MCF 10A (cell line): ENCODE results near the gene CYYR1. TPM values are rescaled to one million over a fixed set of nuclear protein-coding genes. Genes with fewer than 3 reads are reported as not detected.

ENCODE experiments used
- BruUV-seq: library from RNA; stranded (reverse); fragments of 400-500 nt; replicated peaks from 2 replicates; lab custom pipeline; 2021; lab: Mats Ljungman, UMichigan
- CTCF ChIA-PET: fragments of 300-600 bp; sonication (Branson Sonifier 250); formaldehyde crosslinking; extraction: SDS; loops from one replicate; lab custom pipeline; 2021; ENCODE audit warnings: antibody characterized with exemption, inconsistent platforms; lab: Yijun Ruan, JAX
- POLR2A ChIA-PET: fragments of 300-600, 350-650 bp; sonication (Branson Sonifier 250); formaldehyde crosslinking; extraction: SDS; loops from one replicate; lab custom pipeline; 2020; ENCODE audit warnings: antibody characterized with exemption, inconsistent platforms; lab: Yijun Ruan, JAX
- DNase-seq: peaks from one replicate; pipeline ENCODE4 v3.0.0-alpha.2; 2018; ENCODE audit not compliant: unreplicated experiment
- H3K27ac Mint-ChIP-seq: one replicate; pipeline ENCODE4 v1.8.0; 2022; ENCODE audit warnings: mild to moderate bottlenecking, low read depth, mixed read lengths; ENCODE audit not compliant: unreplicated experiment
- H3K27me3 Mint-ChIP-seq: one replicate; pipeline ENCODE4 v1.8.0; 2022; ENCODE audit warnings: mixed read lengths; ENCODE audit not compliant: insufficient read depth, unreplicated experiment
- H3K36me3 Mint-ChIP-seq: one replicate; pipeline ENCODE4 v1.8.0; 2022; ENCODE audit warnings: mild to moderate bottlenecking, moderate library complexity, mixed read lengths; ENCODE audit not compliant: insufficient read depth, unreplicated experiment
- H3K4me1 Mint-ChIP-seq: one replicate; pipeline ENCODE4 v1.8.0; 2022; ENCODE audit warnings: mixed read lengths; ENCODE audit not compliant: insufficient read depth, unreplicated experiment
- H3K4me3 Mint-ChIP-seq: one replicate; pipeline ENCODE4 v1.8.0; 2022; ENCODE audit warnings: mild to moderate bottlenecking, moderate library complexity, mixed read lengths; ENCODE audit not compliant: unreplicated experiment
- H3K9me3 Mint-ChIP-seq: one replicate; pipeline ENCODE4 v1.8.0; 2022; ENCODE audit warnings: mixed read lengths; ENCODE audit not compliant: unreplicated experiment
- intact Hi-C: fragments of 100-400 bp; cut with micrococcal nuclease; formaldehyde crosslinking; loops from 2 replicates; pipeline ENCODE4 v1.14.1; 2022
- total RNA-seq: library from RNA; stranded (reverse); gene quantifications from 2 replicates; pipeline ENCODE4 v1.2.3, GENCODE V29; 2022
- TF ChIP-seq, protein P1 (sequence below): fragments of 200-600 bp; IDR thresholded peaks from one replicate; pipeline ENCODE4 v1.8.0; 2022; ENCODE audit warnings: antibody characterized with exemption, mild to moderate bottlenecking; ENCODE audit not compliant: unreplicated experiment

CYYR1 gene
- total RNA-seq, 1 experiment from 2014 or later, result not detected

DNA sequence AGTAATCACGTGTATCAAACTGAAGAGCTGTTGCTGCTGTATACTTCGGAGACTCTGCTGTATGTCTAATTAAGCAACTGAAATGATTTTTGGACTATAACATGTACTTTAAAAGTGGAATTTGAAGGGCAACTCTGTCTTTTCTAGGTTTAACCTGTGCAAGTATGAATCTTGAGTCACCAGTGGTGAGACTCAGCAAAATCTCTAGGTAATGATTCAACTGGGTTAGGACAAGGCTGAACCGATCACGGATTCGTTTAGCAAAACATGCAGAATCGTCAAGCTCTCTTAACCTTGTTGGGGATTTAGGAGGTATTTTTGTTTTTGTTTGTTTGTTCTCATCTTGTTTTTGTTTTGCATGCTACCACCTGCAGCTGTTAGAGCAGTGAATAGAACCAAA is 149.6 kb downstream of the CYYR1 start:
- BruUV-seq, result no TSS peak
- Mint-ChIP-seq H3K27me3 (no peaks in the 10 kb centered on the region), H3K4me1 (no peaks in the 10 kb centered on the region), H3K9me3 (peaks cover 5% of the 10 kb centered on the region), H3K36me3 (peaks cover 5% of the 10 kb centered on the region), H3K4me3 (no peak overlapping the region), H3K27ac (no peak overlapping the region)
- intact Hi-C loops, result no loop called here
- ChIA-PET POLR2A (no interaction called here), CTCF (no interaction called here)
- TF ChIP-seq, protein P1, sequence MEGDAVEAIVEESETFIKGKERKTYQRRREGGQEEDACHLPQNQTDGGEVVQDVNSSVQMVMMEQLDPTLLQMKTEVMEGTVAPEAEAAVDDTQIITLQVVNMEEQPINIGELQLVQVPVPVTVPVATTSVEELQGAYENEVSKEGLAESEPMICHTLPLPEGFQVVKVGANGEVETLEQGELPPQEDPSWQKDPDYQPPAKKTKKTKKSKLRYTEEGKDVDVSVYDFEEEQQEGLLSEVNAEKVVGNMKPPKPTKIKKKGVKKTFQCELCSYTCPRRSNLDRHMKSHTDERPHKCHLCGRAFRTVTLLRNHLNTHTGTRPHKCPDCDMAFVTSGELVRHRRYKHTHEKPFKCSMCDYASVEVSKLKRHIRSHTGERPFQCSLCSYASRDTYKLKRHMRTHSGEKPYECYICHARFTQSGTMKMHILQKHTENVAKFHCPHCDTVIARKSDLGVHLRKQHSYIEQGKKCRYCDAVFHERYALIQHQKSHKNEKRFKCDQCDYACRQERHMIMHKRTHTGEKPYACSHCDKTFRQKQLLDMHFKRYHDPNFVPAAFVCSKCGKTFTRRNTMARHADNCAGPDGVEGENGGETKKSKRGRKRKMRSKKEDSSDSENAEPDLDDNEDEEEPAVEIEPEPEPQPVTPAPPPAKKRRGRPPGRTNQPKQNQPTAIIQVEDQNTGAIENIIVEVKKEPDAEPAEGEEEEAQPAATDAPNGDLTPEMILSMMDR, result no peak
- DNase-seq, result no peak

DNA sequence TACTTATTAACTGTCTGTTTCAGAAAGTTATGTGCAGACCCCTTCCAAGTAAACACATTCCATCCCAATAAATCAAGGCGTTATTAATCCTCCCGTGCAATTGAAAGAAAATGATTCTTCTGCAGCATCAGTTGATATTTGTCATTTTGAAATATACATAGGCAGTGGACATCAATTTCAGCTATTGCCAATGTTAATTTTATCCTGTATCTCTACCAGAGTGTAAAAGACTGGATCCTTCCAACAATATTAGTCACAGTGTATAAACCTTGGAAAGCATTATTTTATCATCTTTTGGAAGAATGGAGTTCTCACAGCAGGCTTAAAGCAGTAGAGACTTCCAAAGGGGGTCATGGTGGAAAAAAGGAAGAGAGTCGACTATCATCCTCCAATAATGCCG is 150.4 kb downstream of the CYYR1 start:
- Mint-ChIP-seq H3K27me3 (no peaks in the 10 kb centered on the region), H3K4me1 (no peaks in the 10 kb centered on the region), H3K9me3 (no peaks in the 10 kb centered on the region), H3K27ac (no peak overlapping the region), H3K4me3 (no peak overlapping the region), H3K36me3 (no peaks in the 10 kb centered on the region)
- ChIA-PET CTCF (interaction anchor here (0.6 kb wide), 1 partner anchor 204 kb away, joined by 4 read pairs; no protein-coding TSS in a partner anchor), POLR2A (no interaction called here)
- intact Hi-C loops, result no loop called here
- BruUV-seq, result no TSS peak
- no peak for DNase-seq
- TF ChIP-seq, protein P1, result no peak

DNA sequence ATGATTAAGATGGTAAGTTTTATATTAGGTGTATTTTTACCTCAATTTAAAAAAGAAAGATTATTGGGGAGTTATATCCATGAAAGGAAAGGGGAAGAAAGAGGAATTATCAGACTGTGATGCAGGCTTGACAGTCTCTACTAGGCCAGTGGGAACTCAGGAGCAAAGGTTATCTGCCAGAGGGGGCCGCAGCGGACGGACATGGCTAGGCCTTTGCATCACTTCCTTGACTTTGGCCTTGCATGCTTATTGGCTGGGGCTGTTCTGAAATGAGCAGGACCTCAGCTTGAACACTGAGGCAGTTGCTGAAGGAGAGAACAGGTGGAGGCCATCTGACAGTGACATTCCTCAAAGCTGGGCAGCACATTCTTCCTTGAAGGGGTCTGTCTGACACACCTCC is 150.9 kb downstream of the CYYR1 start:
- Mint-ChIP-seq H3K27ac (no peak overlapping the region), H3K4me1 (no peaks in the 10 kb centered on the region), H3K4me3 (no peak overlapping the region), H3K36me3 (no peaks in the 10 kb centered on the region), H3K27me3 (no peaks in the 10 kb centered on the region), H3K9me3 (no peaks in the 10 kb centered on the region)
- ChIA-PET CTCF (no interaction called here), POLR2A (no interaction called here)
- intact Hi-C loops, result no loop called here
- no peak for DNase-seq
- TF ChIP-seq, protein P1, result no peak
- BruUV-seq, result no TSS peak

DNA sequence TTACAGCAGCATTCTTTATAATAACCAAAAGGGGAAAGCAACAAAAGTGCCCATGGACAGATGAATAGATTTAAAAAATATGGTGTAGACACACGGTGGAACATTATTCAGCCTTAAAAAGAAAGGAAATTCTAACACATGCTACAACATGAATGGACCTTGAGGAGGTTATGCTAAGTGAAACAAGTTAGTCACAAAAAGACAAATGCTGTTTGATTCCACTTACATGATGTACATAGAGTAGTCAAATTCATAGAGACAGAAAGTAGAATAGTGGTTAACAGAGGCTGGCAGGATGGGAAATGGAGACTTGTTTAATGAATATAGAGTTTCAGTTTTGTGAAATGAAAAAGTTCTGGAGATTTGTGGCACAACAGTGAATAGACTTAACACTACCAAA is 151.4 kb downstream of the CYYR1 start:
- Mint-ChIP-seq H3K9me3 (no peaks in the 10 kb centered on the region), H3K4me3 (no peak overlapping the region), H3K27me3 (no peaks in the 10 kb centered on the region), H3K27ac (no peak overlapping the region), H3K4me1 (no peaks in the 10 kb centered on the region), H3K36me3 (no peaks in the 10 kb centered on the region)
- no TSS peak for BruUV-seq
- ChIA-PET POLR2A (no interaction called here), CTCF (no interaction called here)
- no peak for DNase-seq
- intact Hi-C loops, result no loop called here
- TF ChIP-seq, protein P1, result no peak
